Stomach (tissue), 4 donors: ENCODE results near the gene INAVA.

ENCODE experiments used
- POLR2A ChIP-seq, 4 donors: fragments of 450-650 bp; IDR thresholded peaks; one replicate each; pipeline ENCODE4 v1.6.1; 2016; ENCODE audit warnings: antibody characterized with exemption in 4 of 4, control low read depth in 2 of 4, mild to moderate bottlenecking in 1 of 4, moderate library complexity in 1 of 4
- TF ChIP-seq, protein P1 (sequence below), 7 experiments: fragments of 450-650 bp in 4 of 7; fragments of 200-600 bp in 3 of 7; sonication (generic) in 3 of 7; IDR thresholded peaks; one replicate each; pipeline ENCODE4 v1.5.1; 2016 to 2019; ENCODE audit warnings: antibody characterized with exemption in 7 of 7, control low read depth in 2 of 7, mild to moderate bottlenecking in 1 of 7

GRCh38 chr1:200889571-200889970 is 5.1 kb upstream of the INAVA start:
- TF ChIP-seq POLR2A (IDR thresholded peaks at IDR 0.05): no peak
- TF ChIP-seq, protein P1, sequence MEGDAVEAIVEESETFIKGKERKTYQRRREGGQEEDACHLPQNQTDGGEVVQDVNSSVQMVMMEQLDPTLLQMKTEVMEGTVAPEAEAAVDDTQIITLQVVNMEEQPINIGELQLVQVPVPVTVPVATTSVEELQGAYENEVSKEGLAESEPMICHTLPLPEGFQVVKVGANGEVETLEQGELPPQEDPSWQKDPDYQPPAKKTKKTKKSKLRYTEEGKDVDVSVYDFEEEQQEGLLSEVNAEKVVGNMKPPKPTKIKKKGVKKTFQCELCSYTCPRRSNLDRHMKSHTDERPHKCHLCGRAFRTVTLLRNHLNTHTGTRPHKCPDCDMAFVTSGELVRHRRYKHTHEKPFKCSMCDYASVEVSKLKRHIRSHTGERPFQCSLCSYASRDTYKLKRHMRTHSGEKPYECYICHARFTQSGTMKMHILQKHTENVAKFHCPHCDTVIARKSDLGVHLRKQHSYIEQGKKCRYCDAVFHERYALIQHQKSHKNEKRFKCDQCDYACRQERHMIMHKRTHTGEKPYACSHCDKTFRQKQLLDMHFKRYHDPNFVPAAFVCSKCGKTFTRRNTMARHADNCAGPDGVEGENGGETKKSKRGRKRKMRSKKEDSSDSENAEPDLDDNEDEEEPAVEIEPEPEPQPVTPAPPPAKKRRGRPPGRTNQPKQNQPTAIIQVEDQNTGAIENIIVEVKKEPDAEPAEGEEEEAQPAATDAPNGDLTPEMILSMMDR (IDR thresholded peaks at IDR 0.05): no peak
